ENCODE results near the gene SORL1-AS1.

The SORL1-AS1 gene

GRCh38 chr11:121429556-121429955, 23.2 kb downstream of the SORL1-AS1 start:
- WGBS, 2 donors = 66 to 68% methylated on average over 3 of the region's 3 CpGs
- Histone ChIP-seq H3K4me3 (ENCODE audit: low read length in 2 of 2) (no peak overlapping the region), H3K27me3 (ENCODE audit: control insufficient read depth in 1 of 2, insufficient read depth in 2 of 2, low read length in 1 of 2) (no peaks in the 10 kb centered on the region), H3K27ac (ENCODE audit: low read depth in 1 of 2, low read length in 2 of 2) (no peak overlapping the region), H3K9me3 (ENCODE audit: control insufficient read depth, low read length) (no peaks in the 10 kb centered on the region), H3K36me3 (ENCODE audit: control insufficient read depth in 1 of 2, insufficient read depth in 2 of 2, low read length in 1 of 2) (no peaks in the 10 kb centered on the region), H3K4me1 (ENCODE audit: control insufficient read depth in 1 of 2, insufficient read depth in 2 of 2, low read length in 2 of 2) (no peaks in the 10 kb centered on the region)
- ATAC-seq (ENCODE audit: low FRiP score) (no peak), DNase-seq (no peak)
- intact Hi-C loops (cut with DNase I) = no loop called here

DNA sequence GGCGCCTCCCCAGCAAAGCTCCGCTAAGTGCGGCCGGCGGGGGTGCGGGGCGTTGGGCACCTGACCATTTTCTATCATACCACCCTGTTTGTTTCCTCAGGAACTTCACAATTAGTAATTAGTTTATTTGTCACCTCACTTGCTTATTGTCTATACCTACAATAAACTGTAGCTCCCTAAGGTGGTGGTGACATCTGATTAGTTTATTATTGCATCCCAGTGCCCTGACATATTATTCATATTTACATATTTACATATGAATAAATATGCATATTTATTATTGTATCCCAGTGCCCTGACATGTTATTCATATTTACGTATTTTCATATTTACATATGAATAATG, 25.4 kb downstream of the SORL1-AS1 start:
- H3K36me3 ChIP-seq (ENCODE audit: control insufficient read depth in 1 of 2, insufficient read depth in 2 of 2, low read length in 1 of 2) = no peaks in the 10 kb centered on the region
- intact Hi-C loops (cut with DNase I) = no loop called here
- no peaks in the 10 kb centered on the region for H3K4me1 ChIP-seq (ENCODE audit: control insufficient read depth in 1 of 2, insufficient read depth in 2 of 2, low read length in 2 of 2)
- 12 to 14% methylated on average over 7 to 8 of the region's 8 CpGs for WGBS, 2 donors
- H3K9me3 ChIP-seq (ENCODE audit: control insufficient read depth, low read length) = no peaks in the 10 kb centered on the region
- no peak for ATAC-seq (ENCODE audit: low FRiP score)
- H3K27me3 ChIP-seq (ENCODE audit: control insufficient read depth in 1 of 2, insufficient read depth in 2 of 2, low read length in 1 of 2) = no peaks in the 10 kb centered on the region
- no peak for DNase-seq
- H3K4me3 ChIP-seq (ENCODE audit: low read length in 2 of 2) = peak overlapping the region; percentile 17 to 63
- H3K27ac ChIP-seq (ENCODE audit: low read depth in 1 of 2, low read length in 2 of 2) = no peak overlapping the region

DNA sequence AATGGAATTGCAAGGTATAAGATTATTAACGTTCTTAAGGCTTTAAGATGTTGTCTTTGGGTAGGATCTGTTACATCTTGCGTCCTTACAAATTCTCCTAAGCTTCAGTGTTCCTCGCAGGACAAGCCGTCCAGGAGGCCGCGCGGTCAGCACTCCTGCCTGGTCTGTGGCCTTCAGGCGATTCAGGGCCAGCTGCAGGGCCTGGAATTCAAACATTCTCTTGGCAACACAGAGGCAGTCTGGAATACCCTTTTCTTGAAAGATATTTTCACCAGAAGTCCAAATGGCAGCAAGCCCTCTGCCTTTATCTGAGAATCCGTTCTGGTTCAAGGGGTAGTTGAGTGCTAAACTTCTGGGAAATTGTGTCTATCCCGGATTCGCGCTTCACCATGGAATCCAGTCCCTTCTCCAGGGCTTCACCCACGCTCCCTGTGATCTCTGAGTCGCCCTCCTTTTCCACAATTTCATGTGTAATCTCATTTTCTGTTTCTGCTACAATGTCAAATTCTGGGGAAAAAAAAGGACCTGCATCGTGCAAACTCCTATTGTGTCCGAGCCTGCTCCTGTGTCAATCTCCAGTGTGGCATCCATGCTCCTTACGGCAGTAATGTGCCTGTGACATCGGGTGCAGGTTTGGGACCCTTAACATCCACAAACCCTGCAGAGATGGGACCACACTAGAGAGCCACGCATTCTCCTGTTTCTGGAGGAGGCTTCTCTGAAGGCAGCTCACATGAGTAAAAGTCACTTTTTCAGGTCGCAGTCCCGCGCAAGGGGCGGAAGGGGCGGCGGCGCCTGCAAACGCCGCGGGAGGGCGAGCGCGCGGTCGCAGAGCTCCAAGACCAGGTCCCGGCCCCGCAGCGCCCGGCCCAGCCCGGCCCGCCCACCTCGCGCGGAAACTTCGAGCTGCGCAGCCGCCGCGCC, 26.0 kb downstream of the SORL1-AS1 start:
- H3K27ac ChIP-seq (ENCODE audit: low read depth in 1 of 2, low read length in 2 of 2) = no peak overlapping the region

DNA sequence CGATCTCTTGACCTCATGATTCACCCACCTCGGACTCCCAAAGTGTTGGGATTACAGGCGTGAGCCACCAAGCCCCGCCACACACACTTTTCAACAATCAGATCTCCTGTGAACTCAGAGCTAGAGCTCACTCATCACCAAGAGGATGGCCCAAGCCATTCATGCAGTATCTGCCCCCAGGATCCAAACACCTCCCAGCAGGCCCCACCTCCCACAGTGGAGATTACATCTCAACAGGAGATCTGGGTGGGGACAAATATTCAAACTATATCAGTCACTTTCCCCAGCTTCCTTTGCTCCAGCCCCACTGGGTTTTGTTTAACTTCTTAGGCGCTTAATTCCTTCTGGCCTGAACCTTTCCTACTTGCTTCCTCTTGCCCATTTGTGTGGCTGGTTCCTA, 26.9 kb downstream of the SORL1-AS1 start:
- Histone ChIP-seq H3K4me3 (ENCODE audit: low read length in 2 of 2) (no peak overlapping the region), H3K4me1 (ENCODE audit: control insufficient read depth in 1 of 2, insufficient read depth in 2 of 2, low read length in 2 of 2) (no peaks in the 10 kb centered on the region), H3K9me3 (ENCODE audit: control insufficient read depth, low read length) (no peaks in the 10 kb centered on the region), H3K36me3 (ENCODE audit: control insufficient read depth in 1 of 2, insufficient read depth in 2 of 2, low read length in 1 of 2) (no peaks in the 10 kb centered on the region), H3K27me3 (ENCODE audit: control insufficient read depth in 1 of 2, insufficient read depth in 2 of 2, low read length in 1 of 2) (no peaks in the 10 kb centered on the region), H3K27ac (ENCODE audit: low read depth in 1 of 2, low read length in 2 of 2) (no peak overlapping the region)
- no peak for DNase-seq
- 98 to 100% methylated on average over 5 of the region's 5 CpGs for WGBS, 2 donors
- ATAC-seq (ENCODE audit: low FRiP score) = no peak
- intact Hi-C loops (cut with DNase I) = no loop called here

More for the DNA sequence above, 26.0 kb downstream of the SORL1-AS1 start:
- ATAC-seq (ENCODE audit: low FRiP score) = peak; percentile 80
- Histone ChIP-seq H3K4me3 (ENCODE audit: low read length in 2 of 2) (peak overlapping the region; percentile 17 to 63), H3K9me3 (ENCODE audit: control insufficient read depth, low read length) (no peaks in the 10 kb centered on the region), H3K4me1 (ENCODE audit: control insufficient read depth in 1 of 2, insufficient read depth in 2 of 2, low read length in 2 of 2) (no peaks in the 10 kb centered on the region), H3K27me3 (ENCODE audit: control insufficient read depth in 1 of 2, insufficient read depth in 2 of 2, low read length in 1 of 2) (no peaks in the 10 kb centered on the region), H3K36me3 (ENCODE audit: control insufficient read depth in 1 of 2, insufficient read depth in 2 of 2, low read length in 1 of 2) (no peaks in the 10 kb centered on the region)
- 18 to 29% methylated on average over 34 to 48 of the region's 48 CpGs for WGBS, 2 donors
- DNase-seq = peak; percentile 64 to 89
- intact Hi-C loops (cut with DNase I) = no loop called here

DNA sequence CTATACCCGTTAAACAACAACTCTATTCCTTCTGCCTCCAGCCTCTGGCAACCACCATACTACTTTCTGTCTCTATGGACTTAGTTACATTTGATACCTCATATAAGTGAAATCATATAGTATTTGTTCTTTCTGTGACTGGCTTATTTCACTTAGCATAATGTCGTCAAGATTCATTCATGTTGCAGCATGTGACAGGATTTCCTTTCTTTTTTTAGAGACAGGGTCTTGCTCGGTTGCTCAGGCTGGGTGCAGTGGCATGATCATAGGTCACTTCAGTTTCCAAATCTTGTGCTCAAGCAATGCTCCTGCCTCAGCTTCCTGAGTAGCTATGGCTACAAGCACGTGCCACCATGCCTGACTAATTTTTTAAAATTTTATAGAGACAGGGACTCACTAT, 30.1 kb downstream of the SORL1-AS1 start:
- ATAC-seq (ENCODE audit: low FRiP score) (no peak), DNase-seq (no peak)
- intact Hi-C loops (cut with DNase I) = no loop called here
- H3K27ac ChIP-seq (ENCODE audit: low read depth in 1 of 2, low read length in 2 of 2) = no peak overlapping the region
- H3K27me3 ChIP-seq (ENCODE audit: control insufficient read depth in 1 of 2, insufficient read depth in 2 of 2, low read length in 1 of 2) = no peaks in the 10 kb centered on the region
- no peaks in the 10 kb centered on the region for H3K9me3 ChIP-seq (ENCODE audit: control insufficient read depth, low read length)
- WGBS, 2 donors = 71 to 75% methylated on average over 4 of the region's 4 CpGs
- H3K36me3 ChIP-seq (ENCODE audit: control insufficient read depth in 1 of 2, insufficient read depth in 2 of 2, low read length in 1 of 2) = no peaks in the 10 kb centered on the region
- H3K4me3 ChIP-seq (ENCODE audit: low read length in 2 of 2) = no peak overlapping the region
- H3K4me1 ChIP-seq (ENCODE audit: control insufficient read depth in 1 of 2, insufficient read depth in 2 of 2, low read length in 2 of 2) = no peaks in the 10 kb centered on the region

GRCh38 chr11:121421149-121421901, 31.4 kb downstream of the SORL1-AS1 start:
- WGBS, 2 donors = 70 to 81% methylated on average over 4 of the region's 4 CpGs
- intact Hi-C loops (cut with DNase I) = no loop called here
- Histone ChIP-seq H3K9me3 (ENCODE audit: control insufficient read depth, low read length) (no peaks in the 10 kb centered on the region), H3K4me3 (ENCODE audit: low read length in 2 of 2) (no peak overlapping the region), H3K36me3 (ENCODE audit: control insufficient read depth in 1 of 2, insufficient read depth in 2 of 2, low read length in 1 of 2) (no peaks in the 10 kb centered on the region), H3K4me1 (ENCODE audit: control insufficient read depth in 1 of 2, insufficient read depth in 2 of 2, low read length in 2 of 2) (no peaks in the 10 kb centered on the region), H3K27ac (ENCODE audit: low read depth in 1 of 2, low read length in 2 of 2) (no peak overlapping the region), H3K27me3 (ENCODE audit: control insufficient read depth in 1 of 2, insufficient read depth in 2 of 2, low read length in 1 of 2) (no peaks in the 10 kb centered on the region)
- ATAC-seq (ENCODE audit: low FRiP score) (no peak), DNase-seq (no peak)

- ATAC-seq (ENCODE audit: low FRiP score) (no peak), DNase-seq (no peak)
- no peak overlapping the region for H3K4me3 ChIP-seq (ENCODE audit: low read length in 2 of 2)
- no peak overlapping the region for H3K27ac ChIP-seq (ENCODE audit: low read depth in 1 of 2, low read length in 2 of 2)
- no peaks in the 10 kb centered on the region for H3K36me3 ChIP-seq (ENCODE audit: control insufficient read depth in 1 of 2, insufficient read depth in 2 of 2, low read length in 1 of 2)
- intact Hi-C loops (cut with DNase I) = no loop called here
- 24 to 45% methylated on average over 2 of the region's 2 CpGs for WGBS, 2 donors
- H3K27me3 ChIP-seq (ENCODE audit: control insufficient read depth in 1 of 2, insufficient read depth in 2 of 2, low read length in 1 of 2) = no peaks in the 10 kb centered on the region
- H3K4me1 ChIP-seq (ENCODE audit: control insufficient read depth in 1 of 2, insufficient read depth in 2 of 2, low read length in 2 of 2) = no peaks in the 10 kb centered on the region
- no peaks in the 10 kb centered on the region for H3K9me3 ChIP-seq (ENCODE audit: control insufficient read depth, low read length)
These were observed 32.4 kb downstream of the SORL1-AS1 start for GRCh38 chr11:121420398-121420797.

DNA sequence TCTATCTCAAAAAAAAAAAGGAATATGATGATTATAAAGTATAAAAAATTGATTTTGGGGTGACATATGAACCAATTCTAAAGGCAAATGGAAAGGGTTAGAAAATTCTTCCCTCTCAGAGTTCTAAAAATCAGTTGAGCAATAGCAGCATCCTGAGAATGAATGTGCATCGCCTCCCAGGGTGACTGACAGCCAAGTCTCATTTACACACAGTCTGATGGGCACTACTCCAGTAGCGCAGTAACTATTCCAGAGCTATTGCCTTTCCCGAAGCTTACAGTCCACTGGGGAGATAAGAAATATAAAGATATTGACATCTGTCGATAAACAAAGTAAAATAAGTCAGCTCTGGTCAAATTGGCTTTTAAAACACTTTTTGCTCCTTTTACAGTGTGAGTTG, 32.9 kb downstream of the SORL1-AS1 start:
- Histone ChIP-seq H3K4me1 (ENCODE audit: control insufficient read depth in 1 of 2, insufficient read depth in 2 of 2, low read length in 2 of 2) (no peaks in the 10 kb centered on the region), H3K36me3 (ENCODE audit: control insufficient read depth in 1 of 2, insufficient read depth in 2 of 2, low read length in 1 of 2) (no peaks in the 10 kb centered on the region), H3K27ac (ENCODE audit: low read depth in 1 of 2, low read length in 2 of 2) (no peak overlapping the region), H3K27me3 (ENCODE audit: control insufficient read depth in 1 of 2, insufficient read depth in 2 of 2, low read length in 1 of 2) (no peaks in the 10 kb centered on the region), H3K4me3 (ENCODE audit: low read length in 2 of 2) (no peak overlapping the region), H3K9me3 (ENCODE audit: control insufficient read depth, low read length) (no peaks in the 10 kb centered on the region)
- ATAC-seq (ENCODE audit: low FRiP score) (no peak), DNase-seq (no peak)
- 36 to 44% methylated on average over 4 of the region's 4 CpGs for WGBS, 2 donors
- intact Hi-C loops (cut with DNase I) = no loop called here

Data from aorta (tissue), 5 donors.